Endothelial cell (in vitro differentiated cells): Measurements from ENCODE around the gene SP140L. TPM values are rescaled to one million over a fixed set of nuclear protein-coding genes. Genes with fewer than 3 reads are reported as not detected.

Experiments used
- DNase-seq: peaks from one replicate; pipeline ENCODE4 v3.0.0; 2021; ENCODE audit warnings: low spot score
- H3K27ac Mint-ChIP-seq: one replicate; pipeline ENCODE4 v1.8.0; 2021; ENCODE audit warnings: mixed read lengths, inconsistent platforms; ENCODE audit not compliant: unreplicated experiment
- H3K27me3 Mint-ChIP-seq: one replicate; pipeline ENCODE4 v1.8.0; 2021; ENCODE audit warnings: mild to moderate bottlenecking, moderate library complexity, mixed read lengths, inconsistent platforms; ENCODE audit not compliant: unreplicated experiment
- H3K36me3 Mint-ChIP-seq: one replicate; pipeline ENCODE4 v1.8.0; 2021; ENCODE audit warnings: mild to moderate bottlenecking, low read depth, mixed read lengths, inconsistent platforms; ENCODE audit not compliant: unreplicated experiment
- H3K4me1 Mint-ChIP-seq: one replicate; pipeline ENCODE4 v1.8.0; 2021; ENCODE audit warnings: mild to moderate bottlenecking, mixed read lengths, inconsistent platforms; ENCODE audit not compliant: unreplicated experiment
- H3K4me3 Mint-ChIP-seq: one replicate; pipeline ENCODE4 v1.8.0; 2021; ENCODE audit warnings: mild to moderate bottlenecking, mixed read lengths, inconsistent platforms; ENCODE audit not compliant: unreplicated experiment
- H3K9me3 Mint-ChIP-seq: one replicate; pipeline ENCODE4 v1.8.0; 2021; ENCODE audit warnings: mixed read lengths, inconsistent platforms; ENCODE audit not compliant: unreplicated experiment
- total RNA-seq: library from RNA; stranded (reverse); fragmentation: NEBNext Ultra II Directional; extraction: Animal tissue kit (Norgen Biotek cat#: 25700); gene quantifications from one replicate; pipeline ENCODE4 v1.2.1, GENCODE V29; 2021; ENCODE audit not compliant: unreplicated experiment
- TF ChIP-seq, protein P1 (sequence below): fragments of 200-600 bp; sonication (generic); IDR thresholded peaks from one replicate; pipeline ENCODE4 v1.5.0; 2021; ENCODE audit warnings: antibody characterized with exemption; ENCODE audit not compliant: unreplicated experiment

SP140L gene
- total RNA-seq, 1 donor from 2014 or later = 1.1 TPM

DNA sequence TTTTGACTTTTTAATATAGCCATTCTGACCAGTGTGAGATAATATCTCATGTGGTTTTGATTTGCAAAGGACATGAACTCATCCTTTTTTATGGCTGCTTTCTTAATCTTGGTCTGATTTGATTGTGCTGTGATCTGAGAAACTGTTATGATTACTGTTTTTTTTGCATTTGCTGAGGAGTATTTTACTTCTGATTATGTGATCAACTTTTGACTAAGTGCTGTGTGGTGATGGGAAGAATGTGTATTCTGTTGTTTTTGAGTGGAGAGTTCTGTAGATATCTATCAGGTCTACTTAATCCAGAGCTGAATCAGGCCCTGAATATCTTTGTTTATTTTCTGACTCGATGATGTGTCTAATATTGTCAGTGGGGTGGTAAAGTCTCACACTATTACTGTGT, 16.8 kb downstream of the SP140L start:
- Mint-ChIP-seq H3K9me3 (no peaks in the 10 kb centered on the region), H3K27me3 (no peaks in the 10 kb centered on the region), H3K27ac (no peak overlapping the region), H3K4me3 (no peak overlapping the region), H3K36me3 (no peaks in the 10 kb centered on the region), H3K4me1 (no peaks in the 10 kb centered on the region)
- TF ChIP-seq, protein P1, sequence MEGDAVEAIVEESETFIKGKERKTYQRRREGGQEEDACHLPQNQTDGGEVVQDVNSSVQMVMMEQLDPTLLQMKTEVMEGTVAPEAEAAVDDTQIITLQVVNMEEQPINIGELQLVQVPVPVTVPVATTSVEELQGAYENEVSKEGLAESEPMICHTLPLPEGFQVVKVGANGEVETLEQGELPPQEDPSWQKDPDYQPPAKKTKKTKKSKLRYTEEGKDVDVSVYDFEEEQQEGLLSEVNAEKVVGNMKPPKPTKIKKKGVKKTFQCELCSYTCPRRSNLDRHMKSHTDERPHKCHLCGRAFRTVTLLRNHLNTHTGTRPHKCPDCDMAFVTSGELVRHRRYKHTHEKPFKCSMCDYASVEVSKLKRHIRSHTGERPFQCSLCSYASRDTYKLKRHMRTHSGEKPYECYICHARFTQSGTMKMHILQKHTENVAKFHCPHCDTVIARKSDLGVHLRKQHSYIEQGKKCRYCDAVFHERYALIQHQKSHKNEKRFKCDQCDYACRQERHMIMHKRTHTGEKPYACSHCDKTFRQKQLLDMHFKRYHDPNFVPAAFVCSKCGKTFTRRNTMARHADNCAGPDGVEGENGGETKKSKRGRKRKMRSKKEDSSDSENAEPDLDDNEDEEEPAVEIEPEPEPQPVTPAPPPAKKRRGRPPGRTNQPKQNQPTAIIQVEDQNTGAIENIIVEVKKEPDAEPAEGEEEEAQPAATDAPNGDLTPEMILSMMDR = no peak
- DNase-seq = no peak

DNA sequence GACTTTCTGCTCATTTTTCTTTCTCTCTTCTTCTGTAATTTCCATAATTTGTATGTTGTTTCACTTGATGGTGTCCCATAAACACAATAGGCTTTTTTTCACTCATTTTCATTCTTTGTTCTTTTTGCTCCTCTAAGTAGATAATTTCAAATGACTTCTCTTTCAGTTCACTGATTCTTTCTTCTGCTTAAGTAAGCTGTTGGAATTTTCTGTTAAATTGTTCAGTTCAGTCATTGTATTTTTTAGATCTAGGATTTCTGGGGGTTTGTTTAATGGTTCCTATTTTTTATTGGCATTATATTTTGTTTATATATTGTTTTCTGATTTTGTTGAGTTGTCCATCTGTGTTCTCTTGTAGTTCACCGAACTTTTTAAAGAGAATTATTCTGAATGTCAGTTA, 19.5 kb downstream of the SP140L start:
- no peak for DNase-seq
- H3K9me3 Mint-ChIP-seq = no peaks in the 10 kb centered on the region
- no peaks in the 10 kb centered on the region for H3K4me1 Mint-ChIP-seq
- no peak overlapping the region for H3K27ac Mint-ChIP-seq
- TF ChIP-seq, protein P1 = no peak
- H3K27me3 Mint-ChIP-seq = no peaks in the 10 kb centered on the region
- no peak overlapping the region for H3K4me3 Mint-ChIP-seq
- H3K36me3 Mint-ChIP-seq = no peaks in the 10 kb centered on the region

DNA sequence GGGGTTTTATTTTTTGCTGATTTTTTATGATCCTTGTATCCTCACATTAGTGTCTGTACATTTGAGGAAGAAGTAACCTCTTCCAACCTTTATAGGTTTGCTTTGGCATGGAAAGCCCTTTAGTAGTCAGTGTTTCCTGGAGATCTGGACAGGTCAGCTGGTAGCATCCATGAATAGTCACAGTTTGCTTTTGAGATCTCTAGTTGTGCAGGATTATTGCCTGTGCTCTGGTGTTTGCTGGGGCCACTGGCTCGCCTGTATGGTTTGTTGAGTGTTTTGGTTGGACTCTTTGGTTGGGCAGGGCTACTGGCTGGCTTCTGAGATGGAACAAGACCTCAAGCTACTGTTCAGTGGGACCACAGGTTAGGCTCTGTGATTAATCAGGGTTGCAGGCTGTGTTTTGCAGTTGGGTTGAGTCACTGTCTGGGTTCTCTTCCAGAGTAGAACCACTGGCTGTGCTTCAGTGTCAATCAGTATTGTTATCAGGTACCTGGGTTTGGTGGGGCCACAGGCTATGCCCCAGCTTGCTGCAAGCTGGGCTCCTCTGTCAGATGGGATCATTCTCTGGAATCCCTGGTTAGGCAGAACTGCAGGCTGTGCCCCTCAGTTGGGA, 20.0 kb downstream of the SP140L start:
- Mint-ChIP-seq H3K4me3 (no peak overlapping the region), H3K36me3 (no peaks in the 10 kb centered on the region), H3K27me3 (no peaks in the 10 kb centered on the region), H3K4me1 (no peaks in the 10 kb centered on the region), H3K9me3 (no peaks in the 10 kb centered on the region), H3K27ac (no peak overlapping the region)
- TF ChIP-seq, protein P1 = no peak
- no peak for DNase-seq

DNA sequence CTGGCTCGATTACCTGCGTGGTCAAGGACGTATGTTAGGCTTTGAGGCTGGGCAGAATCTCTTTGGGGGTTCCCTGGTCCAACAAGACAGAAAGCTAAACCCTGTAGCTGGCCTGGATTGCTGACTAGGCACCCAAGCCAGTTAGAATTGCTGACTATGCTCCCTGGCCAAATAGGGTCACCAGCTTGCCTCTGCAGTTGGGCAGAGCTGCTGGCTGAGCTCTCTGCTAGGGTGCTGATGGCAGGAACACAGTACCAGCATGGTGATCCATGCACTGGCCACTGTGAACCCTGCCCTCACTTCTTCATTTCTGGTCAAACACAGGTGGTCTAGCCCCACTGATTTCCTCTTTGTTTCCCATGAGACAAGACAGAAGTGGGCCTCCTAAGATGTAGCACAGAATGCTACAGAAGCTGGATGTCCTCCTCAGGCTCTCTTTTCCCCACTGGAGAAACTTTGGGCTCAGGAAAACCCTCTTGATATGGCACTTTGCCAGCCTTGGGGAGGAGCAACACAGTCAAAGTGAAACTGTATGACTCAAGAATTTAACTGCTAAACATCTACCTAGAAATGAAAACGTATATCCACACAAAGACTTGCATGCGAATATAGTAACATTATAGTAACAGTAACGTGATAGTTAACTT, 20.8 kb downstream of the SP140L start:
- DNase-seq = no peak
- TF ChIP-seq, protein P1 = no peak
- Mint-ChIP-seq H3K9me3 (no peaks in the 10 kb centered on the region), H3K27me3 (no peaks in the 10 kb centered on the region), H3K4me1 (no peaks in the 10 kb centered on the region), H3K36me3 (no peaks in the 10 kb centered on the region), H3K27ac (no peak overlapping the region), H3K4me3 (no peak overlapping the region)

DNA sequence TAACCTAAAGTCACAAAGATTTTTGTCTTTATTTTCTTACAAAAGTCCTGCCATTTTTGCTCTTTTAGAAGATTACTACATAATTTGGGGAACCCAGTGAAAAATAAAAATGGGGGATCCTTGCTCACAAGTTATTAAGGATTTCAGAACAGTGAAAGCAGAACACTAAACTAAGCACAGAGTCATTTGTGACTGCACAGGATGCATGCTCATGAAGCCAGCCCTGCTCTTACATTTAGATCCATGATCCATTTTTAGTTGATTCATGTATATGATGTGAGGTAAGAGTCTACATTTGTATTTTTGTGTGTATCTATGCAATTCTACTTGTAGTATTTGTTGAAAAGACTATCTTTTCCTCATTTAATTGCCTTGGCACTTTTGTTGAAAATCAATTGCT, 21.8 kb downstream of the SP140L start:
- no peak overlapping the region for H3K4me3 Mint-ChIP-seq
- no peak overlapping the region for H3K27ac Mint-ChIP-seq
- no peaks in the 10 kb centered on the region for H3K9me3 Mint-ChIP-seq
- TF ChIP-seq, protein P1 = no peak
- DNase-seq = no peak
- no peaks in the 10 kb centered on the region for H3K27me3 Mint-ChIP-seq
- H3K4me1 Mint-ChIP-seq = no peaks in the 10 kb centered on the region
- no peaks in the 10 kb centered on the region for H3K36me3 Mint-ChIP-seq
